ENCODE data around the gene COTL1.

The COTL1 gene

DNA sequence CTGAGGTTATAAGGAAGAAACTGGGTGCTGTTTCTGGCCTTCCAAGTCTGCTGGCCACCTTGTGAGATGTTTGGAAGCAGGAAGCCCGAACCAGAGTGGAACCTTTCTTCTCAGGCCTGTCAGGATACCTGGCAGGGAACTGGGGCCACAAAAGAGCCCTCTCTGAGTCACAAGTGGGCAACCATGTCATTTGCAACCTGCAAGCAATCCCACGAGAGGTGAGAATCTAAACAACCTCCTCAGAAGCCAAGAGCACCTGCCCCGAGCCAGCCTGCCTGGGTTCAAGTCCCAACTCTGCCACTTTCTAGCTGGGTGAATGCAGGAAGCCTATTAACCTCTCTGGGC is 3.3 kb downstream of the COTL1 start:
- DNase-seq (ENCODE audit: low read depth, low spot score): no peak

- DNase-seq (ENCODE audit: low read depth, low spot score): no peak
Observed at GRCh38 chr16:84614073-84614459, 3.8 kb downstream of the COTL1 start.

GRCh38 chr16:84613408-84614072 is 4.3 kb downstream of the COTL1 start:
- no peak for DNase-seq (ENCODE audit: low read depth, low spot score)

GRCh38 chr16:84612686-84613085 is 5.2 kb downstream of the COTL1 start:
- DNase-seq (ENCODE audit: low read depth, low spot score): no peak

- peak; percentile 69 for DNase-seq (ENCODE audit: low read depth, low spot score)
Observed at GRCh38 chr16:84611041-84611440, 6.8 kb downstream of the COTL1 start.

DNA sequence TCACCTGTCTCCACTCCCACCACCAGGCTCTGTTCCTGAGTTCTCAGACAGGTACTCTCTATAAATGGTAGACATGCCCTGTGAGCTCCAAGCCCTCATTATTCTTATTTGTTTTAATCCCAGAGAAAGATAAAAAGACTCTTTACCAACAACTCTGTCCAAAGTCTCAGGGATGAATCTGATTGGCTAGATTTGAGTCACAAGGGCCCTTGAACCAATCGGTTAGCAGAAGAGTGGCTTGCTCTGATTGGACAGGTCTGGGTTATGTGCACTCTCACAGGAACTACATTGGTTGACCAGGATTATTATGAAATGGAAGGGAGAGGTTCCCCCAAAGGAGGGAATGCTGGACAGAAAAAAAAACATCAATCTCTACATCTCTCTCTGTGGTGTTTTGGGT is 7.5 kb downstream of the COTL1 start:
- no peak for DNase-seq (ENCODE audit: low read depth, low spot score)

- DNase-seq (ENCODE audit: low read depth, low spot score): no peak
Observed at GRCh38 chr16:84609563-84610177, 8.2 kb downstream of the COTL1 start.

- no peak for DNase-seq (ENCODE audit: low read depth, low spot score)
Observed at GRCh38 chr16:84608282-84608681, 9.6 kb downstream of the COTL1 start.

DNA sequence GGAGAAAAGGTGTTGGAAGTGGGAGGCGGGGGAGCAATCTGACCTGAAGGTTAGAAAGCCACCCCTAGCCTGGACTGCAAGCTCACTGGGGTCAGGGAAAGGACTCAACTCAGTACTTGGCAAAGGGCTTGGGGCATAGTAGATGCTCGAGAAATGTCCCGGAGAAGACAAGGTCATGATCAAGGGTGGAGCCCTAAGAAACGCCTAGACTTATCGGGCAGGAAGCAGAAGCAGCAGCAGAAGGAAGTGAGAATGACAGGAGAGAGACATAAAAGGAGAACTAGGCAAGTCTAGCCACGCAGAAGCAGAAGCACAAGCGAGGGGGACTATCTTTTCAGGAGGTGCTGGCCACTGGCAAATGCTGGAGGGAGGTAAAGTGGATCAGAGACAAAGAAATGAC is 10.2 kb downstream of the COTL1 start:
- DNase-seq (ENCODE audit: low read depth, low spot score): no peak

- DNase-seq (ENCODE audit: low read depth, low spot score): no peak
Observed at GRCh38 chr16:84607061-84607460, 10.8 kb downstream of the COTL1 start.

GRCh38 chr16:84606081-84606875 is 11.6 kb downstream of the COTL1 start:
- no peak for DNase-seq (ENCODE audit: low read depth, low spot score)

GRCh38 chr16:84605339-84605848 is 12.5 kb downstream of the COTL1 start:
- DNase-seq (ENCODE audit: low read depth, low spot score): peak; percentile 47

GRCh38 chr16:84604477-84605013 is 13.3 kb downstream of the COTL1 start:
- no peak for DNase-seq (ENCODE audit: low read depth, low spot score)

- DNase-seq (ENCODE audit: low read depth, low spot score): no peak
Observed at GRCh38 chr16:84603940-84604339, 13.9 kb downstream of the COTL1 start.

- peak; percentile 97 for DNase-seq (ENCODE audit: low read depth, low spot score)
Observed at GRCh38 chr16:84603140-84603816, 14.6 kb downstream of the COTL1 start.

- DNase-seq (ENCODE audit: low read depth, low spot score): peak; percentile 37
Observed at GRCh38 chr16:84600343-84601229, 17.3 kb downstream of the COTL1 start.

GRCh38 chr16:84599521-84600202 is 18.2 kb downstream of the COTL1 start:
- DNase-seq (ENCODE audit: low read depth, low spot score): peak; percentile 89

DNA sequence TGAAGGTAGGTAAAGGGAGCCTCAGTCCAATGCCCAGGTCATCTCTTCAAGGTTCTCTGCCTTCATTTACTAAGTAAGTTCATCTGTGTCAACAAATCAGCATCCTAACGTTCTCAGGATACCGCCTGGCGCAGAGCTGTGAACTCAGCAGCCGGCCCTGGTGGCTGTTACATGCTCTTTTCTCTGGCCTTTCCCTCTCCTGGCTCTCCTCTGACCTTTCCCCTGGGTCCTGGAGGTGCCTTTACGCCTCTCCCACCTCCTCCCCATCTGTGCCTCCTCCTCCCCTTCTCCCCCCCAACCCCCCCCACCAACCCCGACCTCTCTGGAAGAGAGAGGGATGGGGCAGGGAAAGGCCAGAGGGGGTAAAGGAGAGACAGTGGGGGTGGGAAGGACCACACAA is 19.5 kb downstream of the COTL1 start:
- DNase-seq (ENCODE audit: low read depth, low spot score): no peak

DNA sequence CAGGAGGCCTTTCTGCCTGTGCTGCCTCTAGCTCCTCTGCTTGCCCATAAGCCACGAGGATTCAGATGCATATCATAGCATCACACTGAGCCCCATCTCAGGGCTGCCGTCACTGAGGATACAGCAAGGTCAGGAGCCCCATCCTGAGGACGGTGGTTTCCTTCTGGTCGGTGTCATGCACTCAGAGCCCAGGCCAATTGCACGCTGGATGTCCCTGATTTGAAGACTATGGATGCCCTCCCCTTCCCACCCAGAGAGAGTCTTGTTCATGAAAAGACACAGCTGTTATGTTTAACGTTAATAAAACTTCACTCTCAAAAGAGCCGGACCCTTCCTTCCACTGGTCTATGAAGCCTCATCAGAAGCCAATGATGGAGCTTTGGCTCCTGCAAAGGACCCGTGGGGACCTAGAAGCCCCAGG is 19.9 kb downstream of the COTL1 start:
- no peak for DNase-seq (ENCODE audit: low read depth, low spot score)

DNA sequence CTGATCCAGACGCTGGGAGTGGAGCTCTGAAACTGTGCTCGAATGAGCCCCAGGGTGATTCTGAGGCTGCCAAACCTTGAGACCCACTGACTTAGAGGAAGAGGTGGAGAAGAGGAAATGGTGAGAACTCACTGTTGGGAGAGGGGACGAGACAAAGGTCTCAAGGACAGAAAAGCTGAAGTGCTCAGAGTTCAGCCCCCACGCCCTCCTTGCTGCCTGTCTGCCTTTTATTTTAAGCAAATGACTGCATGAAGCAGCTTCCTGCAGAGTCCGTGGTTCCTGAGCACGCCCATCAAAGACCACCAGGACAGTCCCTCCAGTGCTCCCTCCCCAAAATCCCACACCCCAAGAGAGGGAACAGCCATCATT is 20.4 kb downstream of the COTL1 start:
- no peak for DNase-seq (ENCODE audit: low read depth, low spot score)

All from astrocyte of the hippocampus (primary cell).